Lung (tissue), 12 donors: ENCODE results near the gene ASF1A. TPM values are rescaled to one million over a fixed set of nuclear protein-coding genes. Genes with fewer than 3 reads are reported as not detected.
"Not testable (repeated sequence)": the region's sequence is repeated elsewhere in the genome, so short reads cannot be mapped to it uniquely, and the experiment has no call there.

Experiments
- ATAC-seq: fragments of 200-7000 bp; cut with Tn5 transposase; one replicate; pipeline ENCODE4 v1.9.1; 2020; ENCODE audit warnings: moderate number of reproducible peaks; ENCODE audit not compliant: insufficient read depth, low FRiP score
- DNase-seq, 3 donors: peaks; one replicate each; pipeline ENCODE4 v3.0.0-alpha.2; 2013 to 2017
- H3K27ac ChIP-seq, 2 donors: one replicate each; pipeline ENCODE4 v1.5.1; 2013; ENCODE audit warnings: mild to moderate bottlenecking in 2 of 2, moderate library complexity in 2 of 2, control low read depth in 1 of 2, inconsistent platforms in 1 of 2, low read depth in 1 of 2, low read length in 1 of 2
- H3K27me3 ChIP-seq, 3 donors: one replicate each; pipeline ENCODE4 v1.5.1; 2013; ENCODE audit warnings: low read length in 2 of 3; ENCODE audit not compliant: control insufficient read depth in 3 of 3, insufficient read depth in 3 of 3
- H3K36me3 ChIP-seq, 4 donors: one replicate each; pipeline ENCODE4 v1.5.1; 2013; ENCODE audit warnings: low read length in 4 of 4, mild to moderate bottlenecking in 1 of 4, moderate library complexity in 1 of 4; ENCODE audit not compliant: control insufficient read depth in 4 of 4, insufficient read depth in 4 of 4
- H3K4me1 ChIP-seq, 5 donors: one replicate each; pipeline ENCODE4 v1.5.1; 2013; ENCODE audit warnings: low read length in 5 of 5, mild to moderate bottlenecking in 2 of 5, moderate library complexity in 1 of 5; ENCODE audit not compliant: control insufficient read depth in 5 of 5, insufficient read depth in 5 of 5
- H3K4me3 ChIP-seq: one replicate; pipeline ENCODE4 v1.5.1; 2013; ENCODE audit warnings: mild to moderate bottlenecking, control low read depth, moderate library complexity
- H3K9ac ChIP-seq, 2 donors: one replicate each; pipeline ENCODE4 v1.5.1; 2013; ENCODE audit warnings: low read length in 2 of 2, control low read depth in 1 of 2; ENCODE audit not compliant: insufficient read depth in 1 of 2
- H3K9me3 ChIP-seq, 4 donors: one replicate each; pipeline ENCODE4 v1.5.1; 2013; ENCODE audit warnings: low read length in 3 of 4, mild to moderate bottlenecking in 1 of 4, moderate library complexity in 1 of 4; ENCODE audit not compliant: control insufficient read depth in 4 of 4, insufficient read depth in 3 of 4
- WGBS, 2 donors: extraction: QIAGEN DNeasy Blood & Tissue Kit; methylation state at CpG; one replicate each; pipeline ENCODE4 v1.1.7; 2013; 5-methylcytosine and 5-hydroxymethylcytosine counted together
- polyA plus RNA-seq, 2 donors: library from polyadenylated mRNA; stranded (reverse); fragments of 200-250 nt; gene quantifications; one replicate each; pipeline ENCODE4 v1.2.1, GENCODE V29; 2013
- total RNA-seq, 2 donors: library from RNA; depleted of rRNA in 1 of 2; stranded (reverse); fragments of >200 nt in 1 of 2; gene quantifications; one replicate each; pipeline ENCODE4 v1.2.1, GENCODE V29; 2014 to 2021
- TF ChIP-seq, protein P1 (sequence below): IDR thresholded peaks from 2 replicates; pipeline ENCODE4 v1.5.1; 2012; ENCODE audit warnings: mild to moderate bottlenecking; ENCODE audit errors: control extremely low read depth, extremely low read depth
- donor health status: control.
- donor health status: control.
- donor health status: Bipolar disorder and iron deficiency.
- donor health status: healthy.
- donor health status: DM: yes; HTN: yes; CAD: no.

ASF1A gene
- total and polyA plus RNA-seq, 4 donors: 8.9 to 32.9 (median 23.9) TPM

GRCh38 chr6:118867181-118867580 lies 26.8 kb upstream of the ASF1A start:
- no peak overlapping the region for H3K4me3 ChIP-seq
- WGBS, 2 donors: 99% methylated on average over 4 of the region's 4 CpGs
- no peaks in the 10 kb centered on the region for H3K27me3 ChIP-seq
- peaks cover 0 to 11% (median 4%) of the 10 kb centered on the region in 5 donors for H3K4me1 ChIP-seq
- no peak overlapping the region for H3K9ac ChIP-seq
- ATAC-seq (no peak), DNase-seq (no peak)
- TF ChIP-seq, protein P1, sequence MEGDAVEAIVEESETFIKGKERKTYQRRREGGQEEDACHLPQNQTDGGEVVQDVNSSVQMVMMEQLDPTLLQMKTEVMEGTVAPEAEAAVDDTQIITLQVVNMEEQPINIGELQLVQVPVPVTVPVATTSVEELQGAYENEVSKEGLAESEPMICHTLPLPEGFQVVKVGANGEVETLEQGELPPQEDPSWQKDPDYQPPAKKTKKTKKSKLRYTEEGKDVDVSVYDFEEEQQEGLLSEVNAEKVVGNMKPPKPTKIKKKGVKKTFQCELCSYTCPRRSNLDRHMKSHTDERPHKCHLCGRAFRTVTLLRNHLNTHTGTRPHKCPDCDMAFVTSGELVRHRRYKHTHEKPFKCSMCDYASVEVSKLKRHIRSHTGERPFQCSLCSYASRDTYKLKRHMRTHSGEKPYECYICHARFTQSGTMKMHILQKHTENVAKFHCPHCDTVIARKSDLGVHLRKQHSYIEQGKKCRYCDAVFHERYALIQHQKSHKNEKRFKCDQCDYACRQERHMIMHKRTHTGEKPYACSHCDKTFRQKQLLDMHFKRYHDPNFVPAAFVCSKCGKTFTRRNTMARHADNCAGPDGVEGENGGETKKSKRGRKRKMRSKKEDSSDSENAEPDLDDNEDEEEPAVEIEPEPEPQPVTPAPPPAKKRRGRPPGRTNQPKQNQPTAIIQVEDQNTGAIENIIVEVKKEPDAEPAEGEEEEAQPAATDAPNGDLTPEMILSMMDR: no peak
- no peaks in the 10 kb centered on the region for H3K36me3 ChIP-seq
- H3K27ac ChIP-seq: no peak overlapping the region
- H3K9me3 ChIP-seq: peaks cover 0 to 4% (median 0%) of the 10 kb centered on the region in 4 donors

- peaks cover 0 to 11% (median 4%) of the 10 kb centered on the region in 5 donors for H3K4me1 ChIP-seq
- H3K9ac ChIP-seq, H3K27me3 ChIP-seq, H3K27ac ChIP-seq, H3K9me3 ChIP-seq, DNase-seq, H3K36me3 ChIP-seq, ATAC-seq, H3K4me3 ChIP-seq: not testable (repeated sequence)
- WGBS, 2 donors: 91 to 92% methylated on average over 2 of the region's 2 CpGs
Measured at GRCh38 chr6:118868901-118869300, 25.1 kb upstream of the ASF1A start.

GRCh38 chr6:118869350-118869749 lies 24.6 kb upstream of the ASF1A start:
- TF ChIP-seq, protein P1: no peak
- WGBS, 2 donors: 91 to 93% methylated on average over 2 of the region's 2 CpGs
- peaks cover 0 to 4% (median 0%) of the 10 kb centered on the region in 4 donors for H3K9me3 ChIP-seq
- H3K9ac ChIP-seq: no peak overlapping the region
- no peak overlapping the region for H3K27ac ChIP-seq
- H3K36me3 ChIP-seq: no peaks in the 10 kb centered on the region
- no peaks in the 10 kb centered on the region for H3K27me3 ChIP-seq
- ATAC-seq (no peak), DNase-seq (no peak)
- peaks cover 0 to 11% (median 3%) of the 10 kb centered on the region in 5 donors for H3K4me1 ChIP-seq
- H3K4me3 ChIP-seq: no peak overlapping the region

GRCh38 chr6:118869894-118870589 lies 23.9 kb upstream of the ASF1A start:
- no peak overlapping the region for H3K9ac ChIP-seq
- WGBS, 2 donors: 88 to 90% methylated on average over 2 of the region's 2 CpGs
- H3K27me3 ChIP-seq: no peaks in the 10 kb centered on the region
- DNase-seq (peak in 1 of 3 donors; percentile 11), ATAC-seq (no peak)
- peaks cover 0 to 6% (median 2%) of the 10 kb centered on the region in 5 donors for H3K4me1 ChIP-seq
- no peaks in the 10 kb centered on the region for H3K36me3 ChIP-seq
- TF ChIP-seq, protein P1: no peak
- no peak overlapping the region for H3K4me3 ChIP-seq
- H3K27ac ChIP-seq: no peak overlapping the region
- H3K9me3 ChIP-seq: peaks cover 0 to 4% (median 0%) of the 10 kb centered on the region in 4 donors
